ENCODE measurements around the gene MAGI2. TPM values are rescaled to one million over a fixed set of nuclear protein-coding genes. Genes with fewer than 3 reads are reported as not detected.

Gene MAGI2
- total RNA-seq, 1 experiment from 2014 or later: 14.3 TPM

- Histone ChIP-seq H4K5ac (ENCODE audit: insufficient read length, low read depth, low read length) (no peak overlapping the region), H3T11ph (ENCODE audit: low read length) (no peak overlapping the region), H4K20me1 (ENCODE audit: control insufficient read depth, insufficient read depth, insufficient read length) (no peaks in the 10 kb centered on the region), H2BK20ac (ENCODE audit: low read depth, low read length, poor library complexity, severe bottlenecking) (no peak overlapping the region), H2BK5ac (ENCODE audit: insufficient read length, low read length) (no peak overlapping the region), H2BK15ac (ENCODE audit: low read depth, low read length) (no peak overlapping the region), H3K14ac (ENCODE audit: insufficient read depth, low read length) (no peak overlapping the region), H4K8ac (replicated peaks; ENCODE audit: insufficient read length, low read depth, low read length) (no peak overlapping the region), H3K4me2 (ENCODE audit: insufficient read depth, insufficient read length, low read length) (no peak overlapping the region), H4K91ac (ENCODE audit: insufficient read length, low read depth, low read length) (no peak overlapping the region), H3K56ac (ENCODE audit: insufficient read length, low read depth, low read length) (no peak overlapping the region), H3K4me1 (ENCODE audit: insufficient read depth, low read length) (no peaks in the 10 kb centered on the region), H3K27me3 (ENCODE audit: insufficient read depth, low read length) (no peaks in the 10 kb centered on the region), H3K79me1 (ENCODE audit: insufficient read depth, low read depth, low read length, poor library complexity, severe bottlenecking) (no peaks in the 10 kb centered on the region), H3K18ac (ENCODE audit: insufficient read length, low read depth, low read length) (no peak overlapping the region), H2AFZ (ENCODE audit: low read length) (no peak overlapping the region), H3K4ac (ENCODE audit: low read depth, low read length) (no peak overlapping the region), H3K9me3 (ENCODE audit: control insufficient read depth, low read depth, low read length) (no peaks in the 10 kb centered on the region), H3K79me2 (ENCODE audit: insufficient read depth, low read length) (no peaks in the 10 kb centered on the region), H3K27ac (ENCODE audit: insufficient read length, low read depth, low read length) (no peak overlapping the region), H3K23ac (ENCODE audit: insufficient read length, low read depth, low read length) (no peak overlapping the region), H2BK12ac (ENCODE audit: insufficient read length, low read depth, low read length) (no peak overlapping the region), H3K23me2 (ENCODE audit: insufficient read length, low read depth, low read length, poor library complexity, severe bottlenecking) (no peaks in the 10 kb centered on the region), H2BK120ac (ENCODE audit: low read depth, low read length, poor library complexity, severe bottlenecking) (no peak overlapping the region), H2AK5ac (ENCODE audit: insufficient read length, low read length) (no peak overlapping the region), H3K9ac (ENCODE audit: extremely low read depth, insufficient read length, low read length) (no peak overlapping the region)
- Mint-ChIP-seq H3K27me3 (ENCODE audit: low read depth) (no peaks in the 10 kb centered on the region), H3K9me3 (no peaks in the 10 kb centered on the region; a peak in 1 of 5 replicates), H3K4me3 (no peak overlapping the region), H3K27ac (no peak overlapping the region), H3K36me3 (ENCODE audit: insufficient read depth in 1 of 3, low read depth in 3 of 3) (no peaks in the 10 kb centered on the region; a peak in 1 of 7 replicates), H3K4me1 (peaks cover 0 to 17% of the 10 kb centered on the region in 2 experiments; a peak in 3 of 4 replicates)
- DNase-seq: no peak
- TF ChIP-seq, protein P1, sequence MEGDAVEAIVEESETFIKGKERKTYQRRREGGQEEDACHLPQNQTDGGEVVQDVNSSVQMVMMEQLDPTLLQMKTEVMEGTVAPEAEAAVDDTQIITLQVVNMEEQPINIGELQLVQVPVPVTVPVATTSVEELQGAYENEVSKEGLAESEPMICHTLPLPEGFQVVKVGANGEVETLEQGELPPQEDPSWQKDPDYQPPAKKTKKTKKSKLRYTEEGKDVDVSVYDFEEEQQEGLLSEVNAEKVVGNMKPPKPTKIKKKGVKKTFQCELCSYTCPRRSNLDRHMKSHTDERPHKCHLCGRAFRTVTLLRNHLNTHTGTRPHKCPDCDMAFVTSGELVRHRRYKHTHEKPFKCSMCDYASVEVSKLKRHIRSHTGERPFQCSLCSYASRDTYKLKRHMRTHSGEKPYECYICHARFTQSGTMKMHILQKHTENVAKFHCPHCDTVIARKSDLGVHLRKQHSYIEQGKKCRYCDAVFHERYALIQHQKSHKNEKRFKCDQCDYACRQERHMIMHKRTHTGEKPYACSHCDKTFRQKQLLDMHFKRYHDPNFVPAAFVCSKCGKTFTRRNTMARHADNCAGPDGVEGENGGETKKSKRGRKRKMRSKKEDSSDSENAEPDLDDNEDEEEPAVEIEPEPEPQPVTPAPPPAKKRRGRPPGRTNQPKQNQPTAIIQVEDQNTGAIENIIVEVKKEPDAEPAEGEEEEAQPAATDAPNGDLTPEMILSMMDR (conservative IDR thresholded peaks at IDR 0.05): no peak
Measured at GRCh38 chr7:78307892-78308291, 1145.6 kb downstream of the MAGI2 start.
